ENCODE measurements around the gene SEH1L. TPM values are rescaled to one million over a fixed set of nuclear protein-coding genes. Genes with fewer than 3 reads are reported as not detected.
A peak's percentile ranks its signal among the peaks of the same experiment; 100 is the strongest.

The SEH1L gene
- total RNA-seq, 4 donors from 2014 or later, result 26.9 to 41.1 (median 34.4) TPM

DNA sequence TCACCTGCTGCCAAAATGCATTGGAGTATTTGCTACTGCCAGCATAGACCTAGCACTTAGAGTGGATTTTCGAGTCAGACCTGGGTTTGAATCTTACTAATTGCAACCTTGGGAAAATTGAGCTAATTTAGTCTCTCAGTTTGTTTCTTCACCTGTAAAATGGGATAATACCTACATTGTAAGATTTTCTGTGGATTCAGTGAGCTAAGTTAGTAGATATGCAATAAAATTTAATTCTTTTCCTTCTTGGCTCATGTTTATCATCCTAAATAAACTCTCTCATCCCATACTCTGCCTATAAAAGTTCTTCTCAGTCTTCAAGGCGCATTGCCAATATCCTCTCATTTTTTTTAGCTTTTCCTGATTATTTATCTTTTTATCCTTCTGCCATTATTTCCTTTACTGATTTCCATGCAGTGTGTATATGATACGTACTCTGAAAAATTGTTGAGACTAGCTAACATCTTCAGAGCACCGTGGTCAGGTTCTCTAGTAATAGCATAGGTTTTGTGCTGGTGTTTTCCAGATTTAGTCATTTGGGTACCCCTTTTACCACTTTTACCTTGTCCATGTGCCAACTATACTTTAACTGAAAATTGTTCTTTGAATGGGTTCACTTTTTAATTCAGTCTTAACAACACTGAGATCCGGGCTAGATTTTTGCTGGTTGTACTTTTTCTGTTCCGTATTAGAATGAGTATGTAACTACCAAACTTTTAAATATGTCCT lies 50.7 kb downstream of the SEH1L start:
- no peak overlapping the region for H3K4me3 ChIP-seq
- WGBS, 2 donors, result 85 to 88% methylated on average over 6 of the region's 6 CpGs

DNA sequence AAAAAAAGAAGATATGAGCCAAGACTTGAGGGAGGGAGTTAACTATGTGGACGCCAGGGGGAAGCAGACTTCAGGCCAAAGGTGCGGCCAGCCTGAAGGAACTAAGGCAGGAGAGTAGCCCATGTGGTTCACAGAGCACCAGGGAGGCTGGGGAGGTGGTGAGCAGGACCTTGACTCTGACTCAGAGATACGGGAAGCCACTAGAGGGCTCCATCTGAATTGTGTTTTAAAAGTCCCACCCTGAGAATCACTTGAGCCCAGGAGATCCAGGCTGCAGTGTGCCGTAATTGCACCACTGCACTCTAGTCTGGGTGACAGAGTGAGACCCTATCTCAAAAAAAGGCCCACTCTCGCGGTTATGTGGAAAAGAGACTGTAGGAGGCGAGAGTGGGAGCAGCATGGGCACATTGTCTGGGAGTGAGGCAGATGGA lies 55.7 kb downstream of the SEH1L start:
- no peaks in the 10 kb centered on the region for H3K9me3 ChIP-seq
- H3K36me3 ChIP-seq, result peaks cover 0 to 24% (median 0%) of the 10 kb centered on the region in 3 donors
- peaks cover 0 to 22% (median 0%) of the 10 kb centered on the region in 4 donors for H3K4me1 ChIP-seq
- TF ChIP-seq EP300 (IDR thresholded peaks at IDR 0.05), result no peak
- TF ChIP-seq, protein P1, sequence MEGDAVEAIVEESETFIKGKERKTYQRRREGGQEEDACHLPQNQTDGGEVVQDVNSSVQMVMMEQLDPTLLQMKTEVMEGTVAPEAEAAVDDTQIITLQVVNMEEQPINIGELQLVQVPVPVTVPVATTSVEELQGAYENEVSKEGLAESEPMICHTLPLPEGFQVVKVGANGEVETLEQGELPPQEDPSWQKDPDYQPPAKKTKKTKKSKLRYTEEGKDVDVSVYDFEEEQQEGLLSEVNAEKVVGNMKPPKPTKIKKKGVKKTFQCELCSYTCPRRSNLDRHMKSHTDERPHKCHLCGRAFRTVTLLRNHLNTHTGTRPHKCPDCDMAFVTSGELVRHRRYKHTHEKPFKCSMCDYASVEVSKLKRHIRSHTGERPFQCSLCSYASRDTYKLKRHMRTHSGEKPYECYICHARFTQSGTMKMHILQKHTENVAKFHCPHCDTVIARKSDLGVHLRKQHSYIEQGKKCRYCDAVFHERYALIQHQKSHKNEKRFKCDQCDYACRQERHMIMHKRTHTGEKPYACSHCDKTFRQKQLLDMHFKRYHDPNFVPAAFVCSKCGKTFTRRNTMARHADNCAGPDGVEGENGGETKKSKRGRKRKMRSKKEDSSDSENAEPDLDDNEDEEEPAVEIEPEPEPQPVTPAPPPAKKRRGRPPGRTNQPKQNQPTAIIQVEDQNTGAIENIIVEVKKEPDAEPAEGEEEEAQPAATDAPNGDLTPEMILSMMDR (IDR thresholded peaks at IDR 0.05), result no peak
- no peak for TF ChIP-seq POLR2A (IDR thresholded peaks at IDR 0.05)
- no peak overlapping the region for H3K4me3 ChIP-seq
- 68 to 72% methylated on average over 7 of the region's 7 CpGs for WGBS, 2 donors
- H3K27me3 ChIP-seq, result no peaks in the 10 kb centered on the region
- DNase-seq (ENCODE audit: low spot score in 2 of 2), result no peak
- H3K27ac ChIP-seq, result no peak overlapping the region

More for the DNA sequence above, 50.7 kb downstream of the SEH1L start:
- Histone ChIP-seq H3K9me3 (no peaks in the 10 kb centered on the region), H3K36me3 (peaks cover 0 to 14% (median 0%) of the 10 kb centered on the region in 3 donors), H3K27ac (no peak overlapping the region), H3K27me3 (no peaks in the 10 kb centered on the region), H3K4me1 (peaks cover 0 to 23% (median 0%) of the 10 kb centered on the region in 4 donors)
- TF ChIP-seq EP300 (IDR thresholded peaks at IDR 0.05) (no peak), POLR2A (IDR thresholded peaks at IDR 0.05) (no peak)
- TF ChIP-seq, protein P1 (IDR thresholded peaks at IDR 0.05), result no peak
- DNase-seq (ENCODE audit: low spot score in 2 of 2), result no peak

DNA sequence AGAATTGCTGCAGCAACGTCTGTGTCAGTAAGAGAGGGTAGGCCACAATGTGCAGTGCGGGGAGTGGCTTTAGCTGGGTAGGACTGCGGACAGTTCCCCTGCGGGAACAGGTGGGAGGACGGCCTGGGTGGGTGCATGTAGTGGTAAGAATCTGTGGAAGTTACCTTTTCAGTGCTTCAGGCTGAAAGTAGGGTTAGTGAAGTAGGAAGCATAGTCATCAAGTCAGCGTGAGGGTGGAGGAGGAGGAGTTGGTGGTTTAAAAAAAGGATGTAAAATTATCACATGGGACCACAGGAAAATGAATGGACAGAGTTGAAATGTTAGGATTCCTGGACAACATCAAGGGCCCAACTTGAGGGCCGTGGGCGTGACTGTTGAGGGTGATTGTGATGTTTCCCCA lies 56.6 kb downstream of the SEH1L start:
- Histone ChIP-seq H3K4me3 (no peak overlapping the region), H3K27me3 (no peaks in the 10 kb centered on the region), H3K4me1 (peaks cover 0 to 13% (median 0%) of the 10 kb centered on the region in 4 donors), H3K36me3 (peaks cover 0 to 33% (median 0%) of the 10 kb centered on the region in 3 donors), H3K9me3 (no peaks in the 10 kb centered on the region), H3K27ac (no peak overlapping the region)
- WGBS, 2 donors, result 87 to 94% methylated on average over 8 of the region's 8 CpGs
- TF ChIP-seq POLR2A (IDR thresholded peaks at IDR 0.05) (no peak), EP300 (IDR thresholded peaks at IDR 0.05) (no peak)
- TF ChIP-seq, protein P1 (IDR thresholded peaks at IDR 0.05), result no peak
- no peak for DNase-seq (ENCODE audit: low spot score in 2 of 2)

DNA sequence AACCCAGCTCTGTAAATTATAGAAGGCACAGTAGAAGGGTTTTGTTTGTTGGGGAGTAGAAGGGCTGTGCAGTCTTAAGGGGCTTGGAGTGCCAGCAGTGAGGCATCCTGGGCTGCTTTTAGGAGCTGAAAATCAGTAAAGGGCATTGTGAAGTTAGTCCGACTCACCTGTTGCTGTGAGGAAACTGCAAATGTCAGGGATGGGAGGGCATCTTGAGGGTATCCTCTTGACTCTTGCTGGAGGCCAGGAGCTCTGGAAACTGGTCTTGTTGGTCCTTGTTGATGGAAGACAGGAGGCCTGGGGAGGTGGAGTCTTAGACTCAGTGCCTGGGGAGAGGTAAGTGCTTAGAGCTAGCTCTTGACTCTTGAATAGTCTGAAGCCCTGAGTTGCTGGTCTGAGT lies 57.5 kb downstream of the SEH1L start:
- no peak overlapping the region for H3K27ac ChIP-seq
- DNase-seq (ENCODE audit: low spot score in 2 of 2), result no peak
- H3K4me1 ChIP-seq, result peaks cover 0 to 13% (median 0%) of the 10 kb centered on the region in 4 donors
- no peak for TF ChIP-seq POLR2A (IDR thresholded peaks at IDR 0.05)
- no peak for TF ChIP-seq EP300 (IDR thresholded peaks at IDR 0.05)
- TF ChIP-seq, protein P1 (IDR thresholded peaks at IDR 0.05), result no peak
- no peak overlapping the region for H3K4me3 ChIP-seq
- H3K27me3 ChIP-seq, result no peaks in the 10 kb centered on the region
- WGBS, 2 donors, result 100% methylated on average over 1 of the region's 1 CpG
- peaks cover 0 to 42% (median 0%) of the 10 kb centered on the region in 3 donors for H3K36me3 ChIP-seq
- no peaks in the 10 kb centered on the region for H3K9me3 ChIP-seq

DNA sequence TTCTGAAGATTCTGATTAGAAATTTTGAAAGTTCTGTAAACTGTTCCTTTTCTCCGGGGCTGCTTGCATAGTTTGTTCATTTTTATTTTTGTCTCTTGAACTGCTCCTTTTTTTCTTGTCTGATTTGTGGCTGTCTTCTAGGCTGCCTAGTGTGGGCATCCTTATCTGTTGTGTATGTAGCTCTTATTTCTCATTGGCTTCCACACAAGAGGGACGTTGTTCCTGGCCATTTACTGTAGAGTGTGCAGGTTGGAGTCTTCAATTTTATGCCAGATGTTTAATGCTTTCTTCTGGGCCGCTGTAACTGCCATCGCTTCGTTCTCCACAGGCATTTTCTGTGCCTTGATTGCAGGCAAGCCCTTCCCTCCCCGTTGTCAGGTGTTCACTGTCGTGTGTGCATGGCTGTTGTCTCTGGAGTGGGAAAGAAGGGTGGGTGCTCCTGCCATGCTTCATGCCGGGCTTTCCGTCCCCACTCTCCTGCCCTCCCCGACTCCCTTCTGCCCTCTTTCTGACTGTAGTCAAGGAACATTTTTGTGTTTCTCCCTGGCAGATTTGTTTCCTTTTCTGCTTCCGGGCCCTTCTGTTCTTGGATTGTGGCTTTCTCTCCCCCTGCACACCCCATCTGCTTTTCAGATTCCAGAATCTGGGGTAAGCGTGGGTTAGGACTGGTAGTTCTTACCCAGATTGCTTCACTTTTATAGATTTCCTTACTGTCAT lies 58.9 kb downstream of the SEH1L start:
- peaks cover 0 to 44% (median 0%) of the 10 kb centered on the region in 3 donors for H3K36me3 ChIP-seq
- peaks cover 0 to 13% (median 0%) of the 10 kb centered on the region in 4 donors for H3K4me1 ChIP-seq
- H3K4me3 ChIP-seq, result no peak overlapping the region
- TF ChIP-seq, protein P1 (IDR thresholded peaks at IDR 0.05), result no peak
- no peak for TF ChIP-seq POLR2A (IDR thresholded peaks at IDR 0.05)
- TF ChIP-seq EP300 (IDR thresholded peaks at IDR 0.05), result no peak
- H3K27me3 ChIP-seq, result no peaks in the 10 kb centered on the region
- DNase-seq (ENCODE audit: low spot score in 2 of 2), result no peak
- WGBS, 2 donors, result 58 to 67% methylated on average over 12 of the region's 12 CpGs
- peak overlapping the region in 1 of 4 donors; percentile 0 for H3K27ac ChIP-seq
- H3K9me3 ChIP-seq, result no peaks in the 10 kb centered on the region

Measured in tibial nerve (tissue), 4 donors.